ENCODE data around the gene AVPR1A.

GRCh38 chr12:63154560-63154959, 3.6 kb upstream of the AVPR1A start:
- TF ChIP-seq EZH2 (IDR thresholded peaks at IDR 0.05; ENCODE audit: insufficient read depth, poor library complexity, severe bottlenecking) (no peak), EZH2phosphoT487 (IDR thresholded peaks at IDR 0.05; ENCODE audit: insufficient read depth, low read depth) (no peak)
